ENCODE data around the gene URB1. TPM values are rescaled to one million over a fixed set of nuclear protein-coding genes. Genes with fewer than 3 reads are reported as not detected.
"Not testable (repeated sequence)": the region's sequence is repeated elsewhere in the genome, so short reads cannot be mapped to it uniquely, and the experiment has no call there.

The URB1 gene, protein sequence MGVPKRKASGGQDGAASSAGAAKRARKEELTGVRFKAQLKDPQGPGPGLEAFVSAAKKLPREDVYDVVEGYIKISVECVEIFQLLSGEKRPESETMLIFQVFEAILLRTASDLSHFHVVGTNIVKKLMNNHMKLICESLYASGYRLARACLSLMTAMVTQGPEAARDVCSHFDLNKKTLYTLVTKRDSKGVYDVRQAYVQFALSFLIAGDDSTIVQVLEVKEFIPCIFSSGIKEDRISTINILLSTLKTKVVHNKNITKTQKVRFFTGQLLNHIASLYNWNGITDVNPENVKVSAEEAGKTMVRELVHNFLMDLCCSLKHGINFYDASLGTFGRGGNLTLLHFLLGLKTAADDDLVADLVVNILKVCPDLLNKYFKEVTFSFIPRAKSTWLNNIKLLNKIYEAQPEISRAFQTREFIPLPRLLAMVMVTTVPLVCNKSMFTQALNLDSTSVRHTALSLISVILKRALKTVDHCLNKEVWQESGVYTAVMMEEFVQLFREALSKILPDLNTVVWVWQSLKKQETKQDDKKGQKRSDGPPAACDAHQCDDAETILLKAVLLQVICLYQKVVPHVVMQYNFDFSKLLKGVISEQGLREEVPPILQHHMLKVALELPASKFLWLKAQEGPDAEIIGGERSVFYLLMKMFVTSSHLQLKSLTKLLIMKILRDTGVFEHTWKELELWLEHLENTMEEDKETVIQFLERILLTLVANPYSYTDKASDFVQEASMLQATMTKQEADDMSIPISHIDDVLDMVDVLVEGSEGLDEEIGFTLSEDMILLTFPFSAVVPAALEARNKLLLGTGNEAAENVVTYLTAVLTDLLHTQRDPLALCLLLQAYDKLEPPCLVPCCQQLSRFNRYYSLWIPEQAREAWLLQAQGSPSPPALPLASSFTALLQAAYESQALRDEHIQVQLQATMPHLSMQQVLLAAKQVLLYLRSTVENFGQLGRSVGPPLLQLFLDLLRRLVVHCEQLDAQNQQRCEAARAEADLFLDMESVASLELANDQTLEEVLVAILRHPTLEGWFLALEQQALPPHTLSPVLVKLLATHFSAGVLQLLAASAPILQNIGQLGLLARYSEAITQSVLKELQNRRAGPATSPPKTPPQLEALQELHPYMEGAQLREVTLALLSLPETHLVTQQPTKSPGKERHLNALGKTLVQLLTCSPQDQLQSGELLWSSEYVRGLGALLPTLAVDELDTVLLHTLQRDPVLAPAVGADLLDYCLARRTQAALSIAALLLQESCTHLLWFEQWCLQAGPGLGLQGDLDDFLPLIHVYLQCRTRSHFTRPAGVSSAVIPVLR (N-terminal part only)
- total RNA-seq, result 11.6 and 14.2 TPM in 2 replicates

- DNase-seq (ENCODE audit: low read depth), result no peak
- TF ChIP-seq, protein P1, sequence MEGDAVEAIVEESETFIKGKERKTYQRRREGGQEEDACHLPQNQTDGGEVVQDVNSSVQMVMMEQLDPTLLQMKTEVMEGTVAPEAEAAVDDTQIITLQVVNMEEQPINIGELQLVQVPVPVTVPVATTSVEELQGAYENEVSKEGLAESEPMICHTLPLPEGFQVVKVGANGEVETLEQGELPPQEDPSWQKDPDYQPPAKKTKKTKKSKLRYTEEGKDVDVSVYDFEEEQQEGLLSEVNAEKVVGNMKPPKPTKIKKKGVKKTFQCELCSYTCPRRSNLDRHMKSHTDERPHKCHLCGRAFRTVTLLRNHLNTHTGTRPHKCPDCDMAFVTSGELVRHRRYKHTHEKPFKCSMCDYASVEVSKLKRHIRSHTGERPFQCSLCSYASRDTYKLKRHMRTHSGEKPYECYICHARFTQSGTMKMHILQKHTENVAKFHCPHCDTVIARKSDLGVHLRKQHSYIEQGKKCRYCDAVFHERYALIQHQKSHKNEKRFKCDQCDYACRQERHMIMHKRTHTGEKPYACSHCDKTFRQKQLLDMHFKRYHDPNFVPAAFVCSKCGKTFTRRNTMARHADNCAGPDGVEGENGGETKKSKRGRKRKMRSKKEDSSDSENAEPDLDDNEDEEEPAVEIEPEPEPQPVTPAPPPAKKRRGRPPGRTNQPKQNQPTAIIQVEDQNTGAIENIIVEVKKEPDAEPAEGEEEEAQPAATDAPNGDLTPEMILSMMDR (conservative IDR thresholded peaks at IDR 0.05; ENCODE audit: low read depth, low read length), result no peak
- H3K4me3 ChIP-seq (ENCODE audit: low read depth, low read length), result peak within 1 kb of the TSS; percentile 97
These were observed at the start of gene URB1 for GRCh38 chr21:32392880-32393676. Gene URB1, minus strand, starts transcription at chr21:32393012. Its CDS starts 102 bp downstream, at chr21:32392910.

- TF ChIP-seq, protein P1 (conservative IDR thresholded peaks at IDR 0.05; ENCODE audit: low read depth, low read length), result no peak
- H3K4me3 ChIP-seq (ENCODE audit: low read depth, low read length), result no peak overlapping the region
- DNase-seq (ENCODE audit: low read depth), result no peak
These were observed 44.9 kb upstream of the URB1 start for GRCh38 chr21:32437729-32438128.

DNA sequence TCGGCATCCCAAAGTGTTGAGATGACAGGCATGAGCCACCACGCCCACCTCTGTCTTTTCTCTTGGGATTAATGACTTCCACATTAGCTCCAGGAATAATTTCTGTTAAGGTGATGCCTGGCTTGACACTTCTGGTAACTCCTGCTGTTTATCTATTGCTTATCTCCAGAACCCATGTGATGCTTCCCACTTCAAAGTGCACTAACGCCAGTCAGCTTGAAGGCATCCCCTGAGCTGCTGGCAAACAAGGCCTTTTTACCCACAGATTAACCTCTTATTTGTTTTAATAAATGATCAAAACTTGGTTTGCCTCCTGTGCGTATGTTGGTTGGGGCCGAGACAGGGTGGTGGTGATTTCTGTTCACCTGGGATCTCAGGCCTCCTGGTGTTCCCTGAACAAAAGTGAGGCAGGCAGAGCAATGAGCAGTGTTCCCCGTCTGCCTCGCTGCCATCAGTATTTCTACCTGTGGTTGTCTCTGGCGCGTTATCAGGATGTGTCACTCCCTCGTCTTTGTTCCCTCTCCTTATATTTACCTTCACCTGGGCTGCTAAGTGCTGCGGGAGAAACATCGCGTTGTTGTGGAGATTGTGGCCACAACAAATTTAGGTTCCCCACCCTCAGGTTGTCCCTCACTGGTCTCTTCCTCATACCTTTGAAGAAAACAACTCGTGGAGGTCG is 40.3 kb upstream of the URB1 start:
- DNase-seq (ENCODE audit: low read depth); H3K4me3 ChIP-seq (ENCODE audit: low read depth, low read length): not testable (repeated sequence)

- DNase-seq (ENCODE audit: low read depth), result no peak
- TF ChIP-seq, protein P1 (conservative IDR thresholded peaks at IDR 0.05; ENCODE audit: low read depth, low read length), result no peak
- H3K4me3 ChIP-seq (ENCODE audit: low read depth, low read length), result no peak overlapping the region
These were observed 35.3 kb upstream of the URB1 start for GRCh38 chr21:32427958-32428623.

DNA sequence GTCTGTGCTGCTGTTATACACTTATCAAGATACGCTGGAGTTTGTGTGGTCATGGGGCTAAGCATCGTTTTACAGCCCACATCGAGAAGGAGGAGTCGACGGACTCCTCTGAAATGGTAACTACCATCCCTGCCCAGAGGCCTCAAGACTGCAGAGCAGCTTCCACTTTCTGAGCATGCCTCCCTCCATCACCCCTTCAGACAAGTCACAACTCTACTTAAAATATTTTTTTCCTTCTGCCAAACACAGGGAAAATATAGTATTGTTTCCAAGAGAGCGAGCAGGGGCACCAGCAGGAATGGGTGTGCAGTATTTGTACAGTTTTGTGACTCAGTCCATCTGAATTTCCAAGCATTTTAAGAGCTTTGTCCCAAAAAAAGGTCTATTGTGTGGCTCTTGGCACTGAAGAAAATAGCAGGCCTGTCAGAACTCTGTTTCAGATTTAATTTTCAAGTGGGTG is 33.8 kb upstream of the URB1 start:
- no peak for DNase-seq (ENCODE audit: low read depth)
- no peak overlapping the region for H3K4me3 ChIP-seq (ENCODE audit: low read depth, low read length)
- TF ChIP-seq, protein P1 (conservative IDR thresholded peaks at IDR 0.05; ENCODE audit: low read depth, low read length), result no peak

DNA sequence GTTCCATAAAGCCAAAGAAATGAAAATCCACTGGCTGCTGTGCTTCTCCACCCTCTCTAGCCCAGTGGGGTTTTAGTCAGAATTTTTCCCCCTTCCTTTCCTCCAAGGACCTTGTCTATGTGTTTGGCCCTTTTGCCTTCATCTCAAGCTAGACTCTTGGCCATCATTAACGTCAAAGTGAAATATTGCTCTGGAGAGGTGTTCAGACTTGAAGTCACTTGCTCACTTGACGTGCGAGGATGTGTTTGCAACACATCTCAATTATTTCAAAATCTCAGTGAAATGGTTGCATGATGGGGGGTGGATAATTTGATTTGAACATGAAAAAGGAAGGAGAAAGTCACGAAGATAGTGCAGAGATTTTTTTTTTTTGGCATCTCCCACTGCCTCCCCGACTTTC is 33.3 kb upstream of the URB1 start:
- no peak overlapping the region for H3K4me3 ChIP-seq (ENCODE audit: low read depth, low read length)
- TF ChIP-seq, protein P1 (conservative IDR thresholded peaks at IDR 0.05; ENCODE audit: low read depth, low read length), result no peak
- DNase-seq (ENCODE audit: low read depth), result no peak

Measured in epithelial cell of proximal tubule (primary cell).